ENCODE measurements around the gene SYNE1.
"Not testable (repeated sequence)": the region's sequence is repeated elsewhere in the genome, so short reads cannot be mapped to it uniquely, and the experiment has no call there.

Gene SYNE1

DNA sequence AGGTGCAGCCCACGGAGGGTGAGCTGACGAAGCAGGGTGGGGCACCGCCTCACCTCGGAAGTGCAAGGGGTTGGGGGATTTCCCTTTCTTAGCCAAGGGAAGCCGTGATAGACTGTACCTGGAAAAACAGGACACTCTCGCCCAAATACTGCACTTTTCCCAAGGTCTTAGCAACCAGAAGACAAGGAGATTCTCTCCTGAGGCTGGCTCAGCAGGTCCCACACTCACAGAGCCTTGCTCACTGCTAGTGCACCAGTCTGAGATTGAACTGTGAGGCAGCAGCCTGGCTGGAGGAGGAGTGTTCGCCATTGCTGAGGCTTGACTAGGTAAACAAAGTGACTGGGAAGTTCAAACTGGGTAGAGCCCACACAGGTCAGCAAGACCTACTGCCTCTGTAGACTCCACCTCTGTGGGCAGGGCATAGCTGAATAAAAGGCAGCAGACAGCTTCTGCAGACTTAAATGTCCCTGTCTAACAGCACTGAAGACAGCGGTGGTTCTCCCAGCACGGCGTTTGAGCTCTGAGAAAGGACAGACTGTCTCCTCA, 28.0 kb downstream of the SYNE1 start:
- no peak for DNase-seq

DNA sequence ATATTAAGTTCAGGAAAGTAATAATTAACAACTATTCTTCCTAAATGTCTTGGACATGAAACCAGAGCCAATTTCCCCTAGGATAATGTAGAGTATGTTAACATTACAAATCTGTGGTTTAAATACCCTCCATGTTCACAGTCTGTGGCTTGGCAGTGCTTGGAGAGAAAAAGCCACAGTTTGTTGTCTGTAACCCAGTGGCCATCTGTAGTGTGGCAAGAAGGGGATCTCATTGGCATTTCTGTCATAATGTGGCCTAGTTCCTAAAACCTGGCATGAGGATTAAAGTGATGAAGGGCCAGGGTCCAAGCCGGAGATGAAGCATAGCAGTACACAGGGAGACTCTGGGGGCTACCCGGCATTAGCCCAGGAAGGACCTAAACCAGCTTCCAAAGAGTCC, 31.2 kb downstream of the SYNE1 start:
- DNase-seq, result no peak

DNA sequence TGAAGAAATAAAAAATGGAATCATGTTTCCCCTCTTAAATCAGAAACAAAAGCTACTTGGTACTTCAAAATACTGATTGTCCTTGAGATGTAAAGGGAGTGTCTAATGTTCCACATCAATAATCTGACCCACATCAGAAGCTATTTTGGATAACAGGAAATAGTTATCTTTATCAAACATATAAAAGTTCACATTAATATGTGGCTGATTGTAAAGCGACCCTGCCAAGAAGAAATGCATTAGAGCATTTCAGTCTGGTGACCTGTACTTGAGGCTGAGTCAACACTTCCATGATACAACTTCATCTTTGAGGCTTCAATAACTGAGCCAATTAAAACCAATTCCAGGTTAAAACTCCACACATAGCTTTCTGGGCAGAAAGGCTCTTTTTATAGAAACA, 31.8 kb downstream of the SYNE1 start:
- no peak for DNase-seq

DNA sequence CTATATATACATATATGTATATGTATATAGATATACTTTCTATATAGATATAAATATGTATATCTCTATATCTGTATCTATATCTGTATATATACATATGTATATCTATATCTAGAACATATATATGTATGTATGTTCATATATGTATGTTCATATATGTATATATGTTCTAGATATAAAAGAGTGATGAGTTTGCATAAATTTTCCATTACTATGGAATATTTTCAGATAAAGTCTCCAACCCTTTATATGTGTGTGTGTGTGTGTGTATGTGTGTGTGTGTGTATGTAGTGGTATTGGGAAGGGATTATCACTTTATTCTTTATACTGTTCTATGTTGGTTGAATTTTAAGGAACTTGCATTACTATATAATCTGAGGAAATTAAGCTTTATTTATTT, 33.3 kb downstream of the SYNE1 start:
- no peak for DNase-seq

DNA sequence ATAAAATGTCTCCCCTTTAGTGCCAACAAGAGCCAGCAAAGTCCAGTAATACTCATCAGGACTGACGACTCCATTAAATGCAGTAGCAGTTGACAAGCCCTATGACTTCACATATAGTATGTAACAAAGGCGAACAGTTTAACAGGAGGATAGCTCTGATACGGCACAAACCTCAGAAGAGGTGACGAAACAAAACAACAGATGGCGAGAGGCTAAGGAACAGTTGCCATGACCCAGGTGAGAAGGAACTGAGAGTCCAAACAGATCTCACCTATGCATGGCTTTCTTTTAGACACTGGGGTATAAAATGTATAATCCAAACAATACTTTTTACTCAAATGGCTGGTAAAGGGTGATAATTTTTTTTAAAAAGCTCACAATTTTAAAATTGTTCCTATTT, 37.1 kb downstream of the SYNE1 start:
- DNase-seq, result no peak

DNA sequence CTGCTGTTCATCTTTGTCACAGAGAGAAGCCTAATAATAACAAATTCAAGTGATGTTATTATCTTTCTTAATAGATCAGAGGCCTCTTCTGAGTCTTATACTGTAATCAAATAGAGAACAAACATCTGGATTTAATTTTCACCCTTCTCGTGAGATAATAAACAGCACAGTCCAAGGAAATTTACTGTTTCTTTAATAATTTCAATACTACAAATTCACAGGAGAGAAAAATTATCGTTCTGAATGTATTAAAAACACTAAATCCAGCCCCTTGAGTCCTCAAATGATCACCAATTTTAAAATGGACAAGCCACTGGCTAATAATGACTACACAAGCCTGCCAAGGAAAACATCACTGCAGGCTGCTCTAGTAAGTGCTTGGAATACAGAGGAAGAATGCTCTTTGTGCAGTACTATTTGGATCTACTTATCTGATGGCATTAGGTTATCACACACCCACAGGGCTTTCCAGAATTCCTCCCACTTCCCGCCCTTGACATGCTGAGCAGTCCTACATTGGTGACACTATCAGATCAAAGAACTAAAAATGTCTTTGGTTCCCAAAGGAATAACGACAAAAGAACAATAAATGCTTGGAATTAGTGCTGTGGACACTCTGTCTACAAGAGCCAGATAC, 38.1 kb downstream of the SYNE1 start:
- DNase-seq, result no peak

DNA sequence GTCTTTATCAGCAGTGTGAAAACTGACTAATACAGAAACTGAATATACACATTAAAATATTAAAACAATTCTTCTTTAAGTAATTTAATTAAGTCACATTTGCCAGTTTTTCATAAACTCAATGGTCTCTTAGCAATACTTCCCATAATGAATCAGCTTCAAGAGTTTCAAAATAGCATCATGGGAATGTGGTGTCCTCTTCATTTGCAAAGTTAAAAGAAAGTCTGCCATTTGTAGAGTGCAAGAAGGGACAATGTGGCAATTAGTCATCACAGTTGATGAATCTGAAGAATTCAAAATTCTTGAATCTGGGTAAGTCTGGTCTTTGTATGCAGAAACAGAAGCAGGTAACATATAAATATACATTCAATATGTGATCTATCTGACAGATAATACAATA, 38.7 kb downstream of the SYNE1 start:
- DNase-seq, result no peak

DNA sequence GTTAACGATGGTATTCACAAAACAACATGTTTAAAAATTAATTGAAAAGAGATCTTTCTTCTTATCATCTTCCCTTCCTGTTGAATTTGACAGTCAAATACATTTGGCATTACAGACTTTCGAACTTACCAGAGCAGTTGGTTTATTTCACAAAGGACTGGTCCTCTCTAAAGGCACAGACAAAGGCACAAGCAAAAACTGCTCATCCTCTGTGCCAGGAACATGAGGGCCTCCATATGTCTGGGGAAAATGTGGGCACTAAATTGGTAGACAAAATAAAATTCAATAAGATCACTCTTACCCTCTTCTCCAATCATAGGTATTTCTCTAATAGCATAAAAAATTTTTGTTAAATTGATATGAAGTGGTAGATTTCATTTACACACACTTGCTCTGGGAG, 40.4 kb downstream of the SYNE1 start:
- DNase-seq, result no peak

DNA sequence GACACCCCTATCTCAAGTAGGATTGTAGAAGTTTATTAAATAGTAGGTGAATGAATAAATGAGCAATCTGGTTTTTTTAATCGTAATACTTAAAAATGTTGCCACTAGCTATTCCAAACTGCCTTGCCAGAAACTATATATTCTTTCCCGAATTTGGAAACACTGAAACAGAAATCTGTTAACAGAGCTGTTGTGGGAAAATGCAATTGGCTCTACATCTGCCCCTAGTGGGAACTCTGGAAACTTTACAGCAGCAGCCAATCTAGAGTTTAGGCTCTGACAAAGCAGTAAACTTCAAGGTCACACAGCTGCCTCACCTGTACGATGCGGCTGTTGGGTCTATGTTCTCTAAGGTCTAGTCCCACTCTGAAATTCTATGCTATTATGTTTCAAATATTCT, 41.7 kb downstream of the SYNE1 start:
- no peak for DNase-seq

DNA sequence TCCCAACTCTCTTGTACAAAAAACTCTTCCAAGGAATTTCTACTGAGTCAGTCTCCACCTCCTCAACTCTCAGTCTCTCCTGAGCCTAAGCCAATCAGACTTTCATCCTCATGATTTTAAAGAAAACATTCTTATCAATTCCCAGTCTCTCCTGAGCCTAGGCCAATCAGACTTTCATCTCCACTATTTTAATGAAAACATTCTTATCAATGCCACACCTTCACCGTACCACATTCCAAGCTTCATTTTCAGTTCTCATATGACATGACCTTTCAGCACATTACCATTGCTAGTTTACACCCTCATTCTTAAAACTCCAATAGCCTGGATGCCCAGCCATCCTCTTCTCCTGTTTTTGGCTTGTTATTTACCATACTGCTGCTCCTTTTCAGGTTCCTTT, 42.5 kb downstream of the SYNE1 start:
- no peak for DNase-seq

DNA sequence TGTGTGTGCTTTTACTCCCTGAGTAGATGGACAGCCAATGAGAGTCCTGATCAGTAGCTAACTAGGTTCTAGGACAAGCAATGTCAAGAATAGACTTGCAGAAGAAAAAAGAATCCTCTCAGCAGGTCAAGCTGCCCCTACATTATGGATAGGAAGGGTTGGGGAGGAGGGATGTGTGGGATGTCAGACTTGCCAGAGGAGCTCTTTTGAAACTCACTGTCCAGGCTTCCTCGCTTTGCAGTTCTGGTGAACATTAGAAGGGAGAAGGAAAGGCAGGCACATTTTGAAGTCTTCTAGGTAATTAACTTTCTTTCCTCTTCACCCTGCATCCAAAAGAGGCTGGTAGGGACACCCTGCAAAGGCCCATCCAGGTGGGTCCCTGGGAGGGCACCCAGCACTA, 48.7 kb downstream of the SYNE1 start:
- no peak for DNase-seq

DNA sequence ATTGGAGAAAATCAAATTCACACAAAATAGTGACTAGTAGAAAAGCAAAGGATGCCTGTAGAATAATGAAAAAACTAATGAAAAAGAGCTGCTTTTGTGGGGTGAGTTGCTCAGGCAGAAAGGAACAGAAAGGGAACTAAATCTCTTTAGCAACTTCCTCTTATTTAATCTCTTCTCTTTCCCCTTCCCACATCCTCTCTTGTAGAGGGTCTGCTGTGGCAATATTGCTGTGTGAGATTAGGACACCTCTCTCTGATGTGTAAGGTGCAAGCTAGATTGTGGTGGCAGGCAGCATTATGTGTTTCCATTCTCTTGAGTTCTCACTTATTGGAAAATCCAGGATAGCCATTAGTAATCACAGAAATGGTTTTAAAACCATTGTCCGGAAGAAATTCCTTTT, 49.7 kb downstream of the SYNE1 start:
- no peak for DNase-seq

DNA sequence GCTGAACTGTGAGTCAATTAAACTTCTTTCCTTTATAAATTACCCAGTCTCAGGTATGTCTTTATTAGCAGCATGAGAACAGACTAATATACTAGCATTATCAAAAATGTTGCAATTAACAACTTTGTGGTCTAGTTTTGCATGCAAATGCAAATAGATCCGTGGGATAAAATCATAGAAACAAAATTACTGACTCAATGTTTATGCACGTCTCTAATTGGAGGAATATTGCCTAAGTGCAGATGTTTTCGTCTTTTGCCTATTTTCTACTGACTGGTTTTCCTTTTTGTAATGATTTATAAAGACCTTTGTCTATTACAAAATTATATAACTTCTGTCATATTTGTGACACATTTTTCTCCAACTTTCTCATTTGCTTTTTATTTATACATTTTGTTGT, 51.9 kb downstream of the SYNE1 start:
- no peak for DNase-seq

DNA sequence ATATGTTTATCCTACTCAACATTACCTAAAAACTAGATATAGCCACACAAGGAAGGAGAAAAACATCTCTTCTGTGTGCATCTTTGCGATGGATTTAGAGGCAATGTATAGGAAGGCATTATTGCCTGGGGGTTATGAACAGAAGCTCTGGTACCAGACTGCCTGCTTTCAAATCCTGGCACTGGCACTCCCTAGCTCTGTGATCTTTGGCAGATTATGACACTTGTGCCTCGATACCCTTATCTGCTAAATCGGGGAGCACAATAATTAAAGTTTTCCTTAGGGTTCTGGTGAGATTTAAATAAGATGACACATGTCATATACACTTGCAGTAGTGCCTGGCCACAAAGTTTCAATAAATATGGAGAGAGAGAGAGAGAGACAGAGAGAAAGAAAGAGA, 53.3 kb downstream of the SYNE1 start:
- no peak for DNase-seq

DNA sequence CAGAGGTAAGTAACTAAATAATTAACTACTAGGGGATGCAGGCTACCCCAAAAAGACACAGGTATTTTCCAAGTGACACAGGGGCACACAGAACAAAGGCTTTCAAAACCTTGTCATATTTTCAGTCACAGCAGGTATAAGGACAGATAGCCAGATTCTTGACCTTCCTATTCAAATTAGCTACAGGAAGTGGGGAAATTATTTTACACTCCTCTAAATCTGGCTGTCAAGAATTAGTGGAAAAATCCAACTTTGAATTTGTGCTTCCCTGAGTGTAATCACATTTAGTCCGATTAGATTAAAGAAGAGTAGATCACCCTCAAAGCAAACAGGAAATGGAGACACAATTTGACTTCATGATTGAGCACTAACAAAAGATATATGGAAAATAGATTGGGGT, 60.6 kb downstream of the SYNE1 start:
- DNase-seq, result no peak

DNA sequence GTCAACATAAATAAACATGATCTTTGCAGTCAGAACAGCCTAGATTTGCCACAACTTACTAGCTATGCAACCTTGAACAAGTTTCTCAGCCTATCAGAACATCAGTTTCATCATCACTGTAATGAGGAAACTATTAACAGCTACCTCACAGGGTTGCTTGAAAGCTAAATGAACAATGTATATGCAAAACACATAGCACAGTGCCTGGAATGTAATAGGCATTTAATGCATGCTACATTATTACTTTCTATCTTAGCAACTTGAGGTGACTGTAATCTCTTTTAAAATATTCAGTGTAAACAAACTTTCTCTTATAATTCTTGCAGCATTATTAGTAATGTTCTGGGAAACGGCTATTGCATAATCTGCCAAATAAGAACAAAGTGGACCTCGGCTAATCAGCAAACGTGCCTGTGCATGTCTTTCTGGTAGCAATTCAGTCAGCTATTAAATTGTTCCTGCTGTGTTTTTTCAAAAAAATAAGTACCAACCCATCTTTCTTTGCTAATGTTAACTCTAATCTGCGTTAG, 61.5 kb downstream of the SYNE1 start:
- DNase-seq, result peak; percentile 22

DNA sequence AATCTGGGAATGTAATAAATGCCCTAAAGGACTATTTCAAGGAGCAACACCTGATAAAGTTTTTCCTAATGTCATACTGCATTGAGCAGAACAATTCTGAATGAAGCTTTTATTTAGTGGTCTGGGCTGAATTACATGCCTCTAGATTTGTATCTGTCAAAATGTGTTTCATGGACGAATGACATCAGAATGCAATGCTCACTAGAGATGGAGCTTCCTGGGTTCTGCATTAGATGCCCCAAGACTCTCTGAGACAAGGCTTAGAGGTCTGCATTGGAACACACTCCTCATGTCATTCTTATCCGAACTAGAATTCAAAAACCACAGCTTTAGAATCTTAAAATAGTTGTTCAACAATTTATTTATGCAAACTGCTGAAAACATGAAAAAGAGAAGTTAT, 62.0 kb downstream of the SYNE1 start:
- DNase-seq, result no peak

DNA sequence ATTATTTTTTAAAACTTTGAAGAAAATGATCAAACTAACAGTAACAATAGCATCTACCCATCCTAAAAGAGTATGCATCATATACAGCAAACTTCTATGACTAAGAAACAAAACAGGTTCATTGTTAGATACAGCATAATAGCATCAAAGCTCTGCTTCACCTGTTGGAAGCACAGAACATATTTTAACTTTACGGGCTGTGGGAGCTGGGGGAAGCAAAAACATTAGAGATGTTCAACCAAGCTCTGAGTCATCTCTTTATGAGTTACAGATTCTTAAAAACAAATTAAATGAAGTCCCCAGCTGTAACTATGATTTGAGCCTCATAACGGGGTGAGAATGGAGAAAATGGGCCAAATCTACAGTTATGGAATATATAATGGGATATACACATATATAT, 63.4 kb downstream of the SYNE1 start:
- DNase-seq, result no peak

DNA sequence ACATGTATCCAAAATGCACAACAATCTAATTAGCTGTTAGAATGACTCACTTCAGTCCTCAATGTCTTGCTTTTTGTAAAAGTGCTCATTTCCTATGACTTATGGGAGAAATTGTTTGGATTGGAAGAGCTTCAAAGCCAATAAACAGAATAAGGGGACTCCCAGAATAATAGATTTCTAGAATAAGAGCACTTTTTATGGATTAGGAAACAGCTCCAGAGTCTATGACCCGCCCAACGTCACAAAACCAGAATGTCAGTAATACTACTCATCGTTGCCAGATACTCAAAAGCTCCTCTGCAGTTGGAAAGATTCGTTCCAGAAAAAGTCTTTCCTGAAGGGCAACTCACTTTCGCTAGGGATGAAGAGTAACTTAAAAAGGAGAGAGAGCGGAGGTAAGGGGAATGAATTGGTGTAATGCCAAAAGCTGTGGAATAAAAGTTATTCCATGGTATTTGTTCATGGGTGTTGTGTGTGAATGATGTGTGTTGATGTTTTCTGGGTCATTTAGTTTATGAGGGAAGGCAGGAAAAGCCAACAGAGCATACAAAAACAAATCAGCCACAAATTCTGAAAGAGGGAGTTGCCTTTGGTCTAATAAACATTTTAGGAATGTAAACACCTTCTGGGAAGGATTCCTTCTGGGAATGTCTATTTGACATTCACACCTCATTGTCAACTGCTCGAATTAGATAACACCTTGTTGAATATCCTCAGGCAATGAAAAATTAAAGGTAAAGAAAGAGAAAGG, 64.6 kb downstream of the SYNE1 start:
- DNase-seq, result no peak

DNA sequence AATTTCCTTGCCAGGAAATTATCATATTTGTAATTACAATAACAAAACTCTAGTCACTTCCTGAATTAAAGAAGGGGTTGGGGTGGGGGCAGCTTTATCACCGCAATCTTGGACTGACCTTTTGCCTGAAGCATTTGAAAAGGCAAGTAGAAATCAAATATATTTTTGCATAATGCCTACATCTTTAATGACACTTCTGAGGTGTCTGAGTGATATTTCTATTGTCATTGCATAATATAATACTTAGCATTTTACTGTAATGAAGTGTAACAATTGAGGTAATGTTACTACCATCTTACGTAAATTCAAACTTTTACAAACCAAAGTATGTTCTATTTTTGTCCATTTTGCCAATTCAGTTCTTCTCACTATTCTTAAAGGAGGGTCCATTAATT, 65.2 kb downstream of the SYNE1 start:
- DNase-seq, result no peak

DNA sequence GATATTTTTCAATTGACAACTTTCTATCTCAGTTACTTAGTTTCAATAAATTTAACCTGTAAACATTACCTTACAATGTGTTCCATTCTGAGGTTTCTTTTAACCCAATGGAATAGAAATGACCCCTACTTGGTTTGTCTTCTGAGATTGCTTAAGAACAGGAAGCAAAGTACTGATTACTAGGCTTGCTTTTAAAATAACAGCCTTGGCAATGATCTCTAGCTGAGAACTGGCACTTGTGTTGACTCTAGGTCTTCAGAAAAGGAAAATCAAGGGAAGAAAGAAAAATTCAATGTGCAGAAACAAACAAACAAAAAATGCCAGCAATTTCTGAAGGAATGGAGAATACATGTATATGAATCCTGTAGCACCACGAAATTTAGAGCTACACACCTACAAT, 66.1 kb downstream of the SYNE1 start:
- DNase-seq, result no peak

DNA sequence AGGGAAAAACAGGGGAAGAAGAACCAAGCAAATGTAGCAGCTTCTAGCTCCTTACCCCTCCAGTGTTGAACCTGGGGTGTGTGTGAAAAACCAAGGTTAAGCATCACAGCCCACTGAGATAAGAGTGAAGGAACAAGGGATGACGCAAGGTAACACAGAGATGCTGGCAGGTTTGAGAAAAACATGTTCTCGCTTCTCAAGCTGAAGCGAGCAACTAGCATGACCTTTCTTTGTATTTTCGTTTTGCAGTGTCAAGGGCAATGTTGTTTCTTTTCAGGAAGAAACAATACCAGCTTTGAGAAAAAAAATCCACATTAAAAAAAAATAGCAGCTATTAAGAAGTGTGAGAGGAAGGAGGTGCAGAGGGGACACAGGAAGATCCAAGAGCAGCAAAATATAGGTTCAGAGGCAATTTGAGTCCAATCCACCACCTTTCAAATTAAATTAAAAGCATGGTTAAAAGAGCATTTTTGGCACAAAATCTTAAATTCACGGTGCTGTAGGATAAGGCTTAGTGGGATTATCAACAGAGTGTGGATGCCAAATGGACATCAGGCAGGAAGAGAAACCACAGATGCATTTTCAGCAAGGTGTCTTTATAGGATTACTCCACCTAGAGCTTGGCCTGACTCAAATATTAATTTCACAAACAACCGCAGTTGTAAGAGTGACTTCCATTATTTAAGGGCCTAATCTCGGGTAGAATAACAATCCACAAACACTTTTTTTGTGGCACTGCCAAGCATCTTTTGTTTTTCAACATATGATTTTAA, 70.9 kb downstream of the SYNE1 start:
- DNase-seq, result no peak

DNA sequence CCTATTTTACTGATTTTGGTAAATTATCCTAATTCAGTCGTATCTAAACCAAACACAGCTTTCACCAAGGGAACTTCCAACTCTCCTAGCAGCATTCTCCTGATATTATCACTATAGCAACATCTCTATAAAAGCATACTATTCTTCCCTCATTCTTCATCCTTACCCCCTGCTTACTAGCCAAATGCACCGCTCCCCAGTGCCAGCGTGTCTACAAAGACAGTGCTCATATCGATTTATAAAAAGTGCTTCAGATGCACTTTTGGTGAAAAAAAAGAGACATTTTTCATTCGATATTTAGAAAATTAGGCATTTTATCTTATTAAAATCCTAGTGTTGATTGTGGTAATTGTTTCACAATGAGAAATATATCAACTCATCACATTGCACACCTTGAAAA, 74.0 kb downstream of the SYNE1 start:
- no peak for DNase-seq

DNA sequence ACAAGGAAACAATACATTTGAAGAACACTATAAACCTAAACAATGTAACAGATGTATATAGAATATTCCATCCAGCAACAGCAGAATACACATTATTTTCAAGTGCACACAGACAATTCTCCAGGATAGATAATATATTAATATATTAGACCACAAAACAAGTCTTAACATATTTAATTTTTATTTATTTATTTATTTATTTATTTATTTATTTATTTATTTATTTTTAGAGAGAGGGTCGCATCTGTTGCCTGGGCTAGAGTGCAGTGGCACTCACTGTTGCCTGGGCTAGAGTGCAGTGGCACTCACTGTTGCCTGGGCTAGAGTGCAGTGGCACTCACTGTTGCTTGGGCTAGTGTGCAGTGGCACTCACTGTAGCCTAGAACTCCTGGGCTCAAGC, 78.4 kb downstream of the SYNE1 start:
- DNase-seq, result not testable (repeated sequence)
